SK-N-SH treated with all-trans-retinoic acid at 6 μM for 48 hours (cell line): ENCODE results near the gene PRR33.

Experiments
- ATAC-seq: fragments of 200-7000 bp; cut with Tn5 transposase; 3 replicates; pipeline ENCODE4 v1.9.1; 2020; ENCODE audit warnings: mild to moderate bottlenecking, moderate library complexity
- ARNTL ChIP-seq: fragments of 450-650 bp; formaldehyde crosslinking; IDR thresholded peaks from 2 replicates; pipeline ENCODE4 v1.5.0; 2020; ENCODE audit warnings: low read depth, mild to moderate bottlenecking, moderate library complexity, borderline replicate concordance
- BACH2 ChIP-seq: fragments of 250-450 bp; sonication (Bioruptor Pico); IDR thresholded peaks from 2 replicates; pipeline ENCODE4 v1.9.0; 2021; ENCODE audit warnings: mild to moderate bottlenecking, borderline replicate concordance
- CSDC2 ChIP-seq: fragments of 250-450 bp; sonication (Bioruptor Pico); IDR thresholded peaks from 2 replicates; pipeline ENCODE4 v1.5.0; 2020; ENCODE audit warnings: mild to moderate bottlenecking, moderate library complexity
- CSRNP3 ChIP-seq: fragments of 250-450 bp; sonication (Bioruptor Pico); IDR thresholded peaks from 2 replicates; pipeline ENCODE4 v1.5.1; 2021; ENCODE audit warnings: mild to moderate bottlenecking, moderate library complexity
- ESRRG ChIP-seq: fragments of 250-450 bp; sonication (Bioruptor Pico); IDR thresholded peaks from 2 replicates; pipeline ENCODE4 v1.6.1; 2021; ENCODE audit warnings: mild to moderate bottlenecking
- GLIS3 ChIP-seq: fragments of 250-450 bp; sonication (Bioruptor Pico); IDR thresholded peaks from 2 replicates; pipeline ENCODE4 v1.5.0; 2020; ENCODE audit warnings: mild to moderate bottlenecking, moderate library complexity
- ISL1 ChIP-seq: fragments of 250-450 bp; sonication (Bioruptor Pico); IDR thresholded peaks from 2 replicates; pipeline ENCODE4 v2.1.2; 2022; ENCODE audit warnings: mild to moderate bottlenecking, moderate library complexity
- OSR1 ChIP-seq: fragments of 250-450 bp; sonication (Bioruptor Pico); IDR thresholded peaks from 2 replicates; pipeline ENCODE4 v1.8.0; 2022; ENCODE audit warnings: moderate library complexity, mild to moderate bottlenecking, inconsistent platforms
- PATZ1 ChIP-seq: fragments of 250-450 bp; sonication (Bioruptor Pico); IDR thresholded peaks from 2 replicates; pipeline ENCODE4 v1.8.0; 2020; ENCODE audit warnings: mild to moderate bottlenecking, moderate library complexity, borderline replicate concordance
- POU6F1 ChIP-seq: fragments of 250-450 bp; sonication (Bioruptor Pico); IDR thresholded peaks from 2 replicates; pipeline ENCODE4 v1.8.0; 2021; ENCODE audit warnings: low read depth, mild to moderate bottlenecking, moderate library complexity, borderline replicate concordance
- PPARA ChIP-seq: fragments of 250-450 bp; sonication (Bioruptor Pico); IDR thresholded peaks from 2 replicates; pipeline ENCODE4 v1.5.0; 2020; ENCODE audit warnings: mild to moderate bottlenecking, borderline replicate concordance
- RARB ChIP-seq: fragments of 250-450 bp; sonication (Bioruptor Pico); IDR thresholded peaks from 2 replicates; pipeline ENCODE4 v1.8.0; 2021; ENCODE audit warnings: mild to moderate bottlenecking, moderate library complexity
- TCF4 ChIP-seq: fragments of 250-450 bp; sonication (Bioruptor Pico); IDR thresholded peaks from 2 replicates; pipeline ENCODE4 v1.8.0; 2021; ENCODE audit warnings: mild to moderate bottlenecking, moderate library complexity, borderline replicate concordance
- TOX ChIP-seq: fragments of 250-450 bp; sonication (Bioruptor Pico); IDR thresholded peaks from 2 replicates; pipeline ENCODE4 v1.8.0; 2021; ENCODE audit warnings: mild to moderate bottlenecking, moderate library complexity, borderline replicate concordance
- TSHZ2 ChIP-seq: fragments of 250-450 bp; sonication (Bioruptor Pico); IDR thresholded peaks from 2 replicates; pipeline ENCODE4 v1.5.0; 2020; ENCODE audit warnings: mild to moderate bottlenecking, moderate library complexity
- ZC3H10 ChIP-seq: fragments of 250-450 bp; sonication (Bioruptor Pico); IDR thresholded peaks from 2 replicates; pipeline ENCODE4 v1.5.1; 2021; ENCODE audit warnings: mild to moderate bottlenecking, moderate library complexity
- ZFP30 ChIP-seq: fragments of 450-650 bp; formaldehyde crosslinking; IDR thresholded peaks from 2 replicates; pipeline ENCODE4 v1.5.0; 2022; ENCODE audit warnings: mild to moderate bottlenecking, moderate library complexity
- ZNF70 ChIP-seq: fragments of 450-650 bp; formaldehyde crosslinking; IDR thresholded peaks from 2 replicates; pipeline ENCODE4 v1.5.0; 2020; ENCODE audit warnings: mild to moderate bottlenecking, moderate library complexity
- ZNF8 ChIP-seq: fragments of 450-650 bp; formaldehyde crosslinking; IDR thresholded peaks from 2 replicates; pipeline ENCODE4 v1.5.0; 2020; ENCODE audit warnings: mild to moderate bottlenecking, moderate library complexity

The PRR33 gene

GRCh38 chr11:1854949-1855885 lies 36.5 kb downstream of the PRR33 start (continued):
- TF ChIP-seq ESRRG (CRISPR knock-in tag) (no peak), CSRNP3 (no peak), ZC3H10 (CRISPR knock-in tag) (no peak), OSR1 (CRISPR knock-in tag) (no peak), BACH2 (CRISPR knock-in tag) (no peak)
- TF ChIP-seq, all 23 proteins: peak for 0

GRCh38 chr11:1854132-1854948 lies 37.4 kb downstream of the PRR33 start:
- no peak for ATAC-seq
- TF ChIP-seq ESRRG (CRISPR knock-in tag) (no peak), POU6F1 (no peak), CSDC2 (CRISPR knock-in tag) (no peak), ZFP30 (no peak), ISL1 (CRISPR knock-in tag) (no peak), ZNF8 (no peak), RARB (CRISPR knock-in tag) (no peak), TOX (CRISPR knock-in tag) (no peak), ZNF70 (no peak), CSRNP3 (no peak), BACH2 (CRISPR knock-in tag) (no peak), PATZ1 (CRISPR knock-in tag) (no peak), PPARA (CRISPR knock-in tag) (no peak)

- no peak for TF ChIP-seq GLIS3 (CRISPR knock-in tag)
- no peak for TF ChIP-seq TOX (CRISPR knock-in tag)
- no peak for TF ChIP-seq TCF4
- TF ChIP-seq TSHZ2 (CRISPR knock-in tag): no peak
- TF ChIP-seq ARNTL: no peak
- no peak for TF ChIP-seq CSRNP3
- no peak for TF ChIP-seq ZC3H10 (CRISPR knock-in tag)
- TF ChIP-seq ZNF8: no peak
- TF ChIP-seq, all 23 proteins: peak for 0
- no peak for ATAC-seq
These were observed 38.1 kb downstream of the PRR33 start for GRCh38 chr11:1853376-1854131.
